HG02973 (cell line): ENCODE results near the gene HPGDS.

Source experiments
- ATAC-seq: cut with Tn5 transposase; IDR thresholded peaks from one replicate; pipeline ENCODE4 v1.9.1; 2021; ENCODE audit warnings: moderate library complexity; ENCODE audit not compliant: unreplicated experiment

HPGDS gene

DNA sequence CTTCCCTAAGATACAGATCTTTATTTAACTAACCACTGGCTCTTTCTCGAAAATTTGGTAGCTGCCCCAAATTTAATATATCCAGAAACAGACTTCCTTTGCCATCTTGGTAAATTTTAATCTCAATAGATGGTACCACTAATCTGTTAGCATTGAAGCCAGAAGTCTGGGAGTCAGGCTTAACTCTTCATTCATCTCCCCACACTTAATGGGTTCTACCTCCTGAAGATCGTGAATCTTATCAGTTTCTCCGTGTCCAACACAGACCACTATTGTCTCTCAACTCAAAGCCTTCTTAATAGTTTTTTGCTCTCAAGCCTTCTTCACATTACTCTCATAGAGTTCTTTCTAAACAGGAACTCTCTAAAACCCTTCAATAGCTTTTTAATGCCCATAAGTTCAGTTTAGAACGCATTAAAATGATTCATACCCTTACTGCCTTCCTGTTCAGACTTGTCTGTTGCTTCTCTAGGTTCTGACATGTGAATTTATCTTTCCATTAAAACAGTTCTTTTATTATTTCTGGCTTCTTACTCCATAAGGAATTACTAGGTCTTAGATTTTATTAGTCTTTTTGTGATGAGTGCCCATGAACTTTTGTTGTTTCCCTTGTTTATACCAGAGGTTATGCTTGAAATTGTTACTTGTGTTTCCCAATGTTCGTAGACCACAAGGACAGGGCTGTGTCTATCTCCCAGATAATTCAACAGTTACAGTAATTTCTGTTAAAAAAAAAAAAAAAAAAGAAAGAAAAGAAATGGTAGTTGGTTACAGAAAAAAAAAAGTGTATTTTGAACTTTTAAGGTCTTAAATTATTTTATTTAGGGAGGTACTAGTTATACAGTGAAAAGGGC, 80.2 kb downstream of the HPGDS start:
- ATAC-seq: no peak

DNA sequence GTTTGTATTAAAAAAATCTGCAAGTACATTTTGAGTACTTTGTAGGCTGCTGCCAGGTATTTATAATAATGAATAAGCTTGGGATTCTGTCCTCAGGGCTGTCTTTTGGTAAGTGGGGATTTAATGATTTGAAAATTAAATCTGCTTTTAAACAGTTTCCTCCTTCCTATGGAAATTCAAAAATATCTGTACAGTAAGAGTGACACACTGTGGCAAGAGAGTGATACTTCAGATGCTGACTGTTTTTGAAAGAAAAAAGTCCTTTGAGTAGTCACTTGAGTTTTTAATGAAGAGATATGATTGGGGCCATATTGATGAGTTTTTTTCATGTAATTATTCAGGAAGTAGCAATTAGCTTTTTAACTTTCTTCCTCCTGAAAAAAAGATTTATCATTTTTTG, 85.8 kb downstream of the HPGDS start:
- no peak for ATAC-seq

DNA sequence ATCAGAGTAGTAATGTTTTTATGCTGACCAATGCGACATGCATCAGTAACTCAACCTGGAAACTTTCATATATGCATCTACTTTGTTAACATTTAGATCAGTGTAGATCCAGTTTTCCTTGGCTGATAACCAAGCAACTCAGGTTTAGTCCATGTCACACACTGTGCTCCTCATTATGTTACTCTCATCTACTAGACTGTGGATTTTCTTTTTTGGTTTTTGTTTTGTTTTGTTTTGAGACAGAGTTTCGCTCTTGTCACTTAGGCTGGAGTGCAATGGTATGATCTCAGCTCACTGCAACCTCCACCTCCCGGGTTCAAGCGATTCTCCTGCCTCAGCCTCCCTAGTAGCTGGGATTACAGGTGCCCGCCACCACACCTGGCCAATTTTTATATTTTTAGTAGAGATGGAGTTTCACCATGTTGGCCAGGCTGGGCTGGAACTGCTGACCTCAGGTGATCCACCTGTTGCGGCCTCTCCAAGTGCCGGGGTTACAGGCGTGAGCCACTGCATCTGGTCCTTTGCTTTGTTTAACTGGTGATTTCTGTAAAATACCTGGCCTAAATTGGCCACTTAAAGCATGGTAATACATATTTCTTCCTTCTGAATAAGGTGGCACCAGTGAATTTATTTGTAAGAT, 86.4 kb downstream of the HPGDS start:
- no peak for ATAC-seq

DNA sequence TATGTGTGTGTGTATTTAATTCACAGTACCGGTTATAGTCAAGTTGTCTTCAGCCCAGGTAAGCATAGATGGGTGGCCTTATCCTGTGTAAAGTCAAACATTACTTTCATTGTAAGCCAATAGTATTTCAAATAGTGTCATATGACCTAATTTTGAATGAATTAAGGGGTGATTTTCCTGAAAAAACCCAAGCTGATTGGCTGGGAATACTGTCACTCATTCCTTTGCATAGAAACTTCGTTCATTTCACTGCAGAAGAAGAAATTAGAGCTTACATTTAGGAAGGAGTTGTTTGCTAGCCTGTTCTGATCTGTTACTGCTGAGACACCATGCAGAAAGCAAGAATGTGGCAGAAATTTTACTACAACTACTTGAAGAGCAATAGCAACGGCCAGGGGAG, 89.6 kb downstream of the HPGDS start:
- ATAC-seq: no peak

DNA sequence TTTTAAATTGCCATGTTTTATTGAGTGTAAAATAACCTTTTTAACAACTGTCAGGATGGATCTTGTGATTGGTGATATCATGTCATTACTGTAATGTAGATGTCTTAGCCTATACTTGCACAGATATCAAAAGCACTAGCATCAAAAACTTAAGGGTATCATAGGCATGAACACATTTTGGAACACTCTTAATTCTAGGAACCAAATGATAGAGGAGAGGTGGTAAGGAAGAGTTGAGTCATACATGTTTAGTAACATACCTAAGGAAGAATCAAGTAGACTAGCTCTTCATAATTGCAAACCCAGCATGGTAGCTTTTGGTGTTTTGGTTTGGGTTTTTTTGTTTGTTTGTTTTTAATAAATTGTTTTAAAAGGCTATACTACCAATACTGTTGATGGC, 91.5 kb downstream of the HPGDS start:
- no peak for ATAC-seq
